Cardiac fibroblast (primary cell): Measurements from ENCODE around the gene RERE.
A peak's percentile ranks its signal among the peaks of the same experiment; 100 is the strongest.

Experiments used
- DNase-seq, 2 donors: peaks; one replicate each; pipeline versions ENCODE4 v3.0.0 to v3.0.0-alpha.2; 2010; ENCODE audit warnings: low read depth in 2 of 2
- H3K4me3 ChIP-seq, 2 donors: replicated peaks in 1 of 2; 1 replicate in 1 of 2; 2 replicates in 1 of 2; pipeline ENCODE4 v1.5.1; 2011; ENCODE audit warnings: low read depth in 2 of 2, low read length in 2 of 2, mild to moderate bottlenecking in 2 of 2, moderate library complexity in 1 of 2
- CTCF ChIP-seq: IDR thresholded peaks from one replicate; pipeline ENCODE4 v1.5.1; 2011; ENCODE audit warnings: low read depth, mild to moderate bottlenecking, low read length, inconsistent platforms

The RERE gene

GRCh38 chr1:8311068-8311718 is 506.2 kb downstream of the RERE start:
- H3K4me3 ChIP-seq, result no peak overlapping the region
- no peak for DNase-seq
- TF ChIP-seq CTCF, result no peak

- DNase-seq, result no peak
- TF ChIP-seq CTCF, result no peak
- no peak overlapping the region for H3K4me3 ChIP-seq
Measured at GRCh38 chr1:8307628-8308027, 509.8 kb downstream of the RERE start.

GRCh38 chr1:8303876-8304275 is 513.6 kb downstream of the RERE start:
- no peak overlapping the region for H3K4me3 ChIP-seq
- DNase-seq, result no peak
- no peak for TF ChIP-seq CTCF

GRCh38 chr1:8303141-8303540 is 514.3 kb downstream of the RERE start:
- DNase-seq, result peak in 1 of 2 donors; percentile 44
- TF ChIP-seq CTCF, result no peak
- H3K4me3 ChIP-seq, result no peak overlapping the region
